Lower leg skin (tissue), 3 donors: ENCODE results near the gene RAPGEF4.

Experiments used
- CTCF ChIP-seq, 3 donors: fragments of 450-650 bp; IDR thresholded peaks; one replicate each; pipeline ENCODE4 v1.5.1; 2016; ENCODE audit warnings: antibody characterized with exemption in 3 of 3, mild to moderate bottlenecking in 3 of 3, moderate library complexity in 2 of 3
- POLR2A ChIP-seq, 2 donors: fragments of 450-650 bp; IDR thresholded peaks; one replicate each; pipeline ENCODE4 v1.6.1; 2016 to 2017; ENCODE audit warnings: antibody characterized with exemption in 2 of 2, mild to moderate bottlenecking in 1 of 2, moderate library complexity in 1 of 2

DNA sequence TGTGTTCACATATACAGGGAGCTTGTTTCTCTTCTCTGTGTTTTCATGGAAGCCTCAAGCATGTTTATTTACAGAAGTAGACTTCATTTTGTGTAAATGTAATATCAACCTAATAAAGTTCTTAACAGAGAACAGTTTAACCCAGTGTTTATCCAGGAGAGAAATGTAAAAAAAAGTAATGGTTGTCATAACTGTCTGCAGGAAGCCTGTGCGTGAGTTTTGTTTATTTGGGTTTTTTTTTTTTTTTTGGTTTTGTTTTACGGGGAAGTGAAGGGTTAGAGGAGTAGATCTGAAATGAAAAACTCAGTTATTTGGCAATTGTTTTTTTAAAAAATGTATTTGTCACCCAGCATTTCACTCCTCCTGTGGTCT, 124.7 kb downstream of the RAPGEF4 start:
- TF ChIP-seq CTCF (IDR thresholded peaks at IDR 0.05): no peak
- TF ChIP-seq POLR2A (IDR thresholded peaks at IDR 0.05): no peak
